ENCODE measurements around the gene PSMA3. TPM values are rescaled to one million over a fixed set of nuclear protein-coding genes. Genes with fewer than 3 reads are reported as not detected.
A peak's percentile ranks its signal among the peaks of the same experiment; 100 is the strongest.

Gene PSMA3
- total RNA-seq, 1 experiment from 2014 or later: 104 TPM

GRCh38 chr14:58280954-58281787, 36.5 kb downstream of the PSMA3 start:
- Histone ChIP-seq H3K4me3 (no peak overlapping the region), H3K4me1 (replicated peaks) (peaks cover 14% of the 10 kb centered on the region), H3K27ac (peak overlapping the region; percentile 68), H3K9me3 (replicated peaks) (no peaks in the 10 kb centered on the region), H3K27me3 (replicated peaks) (no peaks in the 10 kb centered on the region), H3K36me3 (peaks cover 73% of the 10 kb centered on the region)
- DNase-seq (ENCODE audit: low read depth in 1 of 2, low spot score in 2 of 2): peak; percentile 82 to 85

DNA sequence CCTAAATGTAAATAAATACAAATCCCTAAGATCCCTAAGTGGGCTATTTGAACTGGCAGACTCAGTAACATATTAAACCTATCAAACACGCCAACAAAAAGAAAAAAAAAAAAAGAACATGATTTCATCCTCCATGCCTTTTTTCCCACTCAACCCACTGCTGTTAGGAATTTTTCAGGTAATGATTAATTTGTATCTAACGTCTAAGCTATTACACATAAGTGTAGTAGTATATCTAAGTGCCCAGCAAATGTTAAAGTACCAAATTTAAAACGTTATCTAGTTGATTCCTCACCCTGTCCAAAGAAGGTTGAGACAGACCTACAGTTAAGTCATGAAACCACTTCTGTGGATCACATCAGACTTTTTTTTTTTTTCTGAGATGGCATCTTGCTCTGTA, 37.3 kb downstream of the PSMA3 start:
- H3K36me3 ChIP-seq: peaks cover 76% of the 10 kb centered on the region
- no peaks in the 10 kb centered on the region for H3K27me3 ChIP-seq (replicated peaks)
- peak overlapping the region; percentile 68 for H3K27ac ChIP-seq
- no peak overlapping the region for H3K4me3 ChIP-seq
- DNase-seq (ENCODE audit: low read depth in 1 of 2, low spot score in 2 of 2): no peak
- H3K4me1 ChIP-seq (replicated peaks): peaks cover 14% of the 10 kb centered on the region
- no peaks in the 10 kb centered on the region for H3K9me3 ChIP-seq (replicated peaks)

- no peak overlapping the region for H3K4me3 ChIP-seq
- H3K9me3 ChIP-seq (replicated peaks): no peaks in the 10 kb centered on the region
- peaks cover 14% of the 10 kb centered on the region for H3K4me1 ChIP-seq (replicated peaks)
- no peak overlapping the region for H3K27ac ChIP-seq
- DNase-seq (ENCODE audit: low read depth in 1 of 2, low spot score in 2 of 2): no peak
- no peaks in the 10 kb centered on the region for H3K27me3 ChIP-seq (replicated peaks)
- H3K36me3 ChIP-seq: peaks cover 77% of the 10 kb centered on the region
Observed at GRCh38 chr14:58282925-58283593, 38.4 kb downstream of the PSMA3 start.

- no peaks in the 10 kb centered on the region for H3K27me3 ChIP-seq (replicated peaks)
- DNase-seq (ENCODE audit: low read depth in 1 of 2, low spot score in 2 of 2): no peak
- peaks cover 78% of the 10 kb centered on the region for H3K36me3 ChIP-seq
- no peak overlapping the region for H3K27ac ChIP-seq
- no peaks in the 10 kb centered on the region for H3K9me3 ChIP-seq (replicated peaks)
- no peak overlapping the region for H3K4me3 ChIP-seq
- peaks cover 14% of the 10 kb centered on the region for H3K4me1 ChIP-seq (replicated peaks)
Observed at GRCh38 chr14:58283730-58284129, 39.1 kb downstream of the PSMA3 start.

- Histone ChIP-seq H3K27me3 (replicated peaks) (no peaks in the 10 kb centered on the region), H3K36me3 (peaks cover 80% of the 10 kb centered on the region), H3K4me1 (replicated peaks) (peaks cover 14% of the 10 kb centered on the region), H3K27ac (no peak overlapping the region), H3K9me3 (replicated peaks) (no peaks in the 10 kb centered on the region), H3K4me3 (no peak overlapping the region)
- DNase-seq (ENCODE audit: low read depth in 1 of 2, low spot score in 2 of 2): no peak
Observed at GRCh38 chr14:58285132-58285531, 40.5 kb downstream of the PSMA3 start.

GRCh38 chr14:58287607-58288042, 43.0 kb downstream of the PSMA3 start:
- no peaks in the 10 kb centered on the region for H3K4me1 ChIP-seq (replicated peaks)
- no peaks in the 10 kb centered on the region for H3K27me3 ChIP-seq (replicated peaks)
- H3K36me3 ChIP-seq: peaks cover 92% of the 10 kb centered on the region
- DNase-seq (ENCODE audit: low read depth in 1 of 2, low spot score in 2 of 2): no peak
- no peak overlapping the region for H3K27ac ChIP-seq
- H3K9me3 ChIP-seq (replicated peaks): no peaks in the 10 kb centered on the region
- no peak overlapping the region for H3K4me3 ChIP-seq

- Histone ChIP-seq H3K4me1 (replicated peaks) (no peaks in the 10 kb centered on the region), H3K36me3 (peaks cover 90% of the 10 kb centered on the region), H3K27me3 (replicated peaks) (no peaks in the 10 kb centered on the region), H3K27ac (no peak overlapping the region), H3K4me3 (no peak overlapping the region), H3K9me3 (replicated peaks) (no peaks in the 10 kb centered on the region)
- DNase-seq (ENCODE audit: low read depth in 1 of 2, low spot score in 2 of 2): no peak
Observed at GRCh38 chr14:58288106-58288792, 43.6 kb downstream of the PSMA3 start.

- no peaks in the 10 kb centered on the region for H3K9me3 ChIP-seq (replicated peaks)
- no peak for DNase-seq (ENCODE audit: low read depth in 1 of 2, low spot score in 2 of 2)
- peaks cover 87% of the 10 kb centered on the region for H3K36me3 ChIP-seq
- H3K27ac ChIP-seq: no peak overlapping the region
- no peaks in the 10 kb centered on the region; the same call in 1 of the 2 replicates for H3K4me1 ChIP-seq (replicated peaks)
- no peak overlapping the region for H3K4me3 ChIP-seq
- no peaks in the 10 kb centered on the region for H3K27me3 ChIP-seq (replicated peaks)
Observed at GRCh38 chr14:58291646-58292045, 47.0 kb downstream of the PSMA3 start.

DNA sequence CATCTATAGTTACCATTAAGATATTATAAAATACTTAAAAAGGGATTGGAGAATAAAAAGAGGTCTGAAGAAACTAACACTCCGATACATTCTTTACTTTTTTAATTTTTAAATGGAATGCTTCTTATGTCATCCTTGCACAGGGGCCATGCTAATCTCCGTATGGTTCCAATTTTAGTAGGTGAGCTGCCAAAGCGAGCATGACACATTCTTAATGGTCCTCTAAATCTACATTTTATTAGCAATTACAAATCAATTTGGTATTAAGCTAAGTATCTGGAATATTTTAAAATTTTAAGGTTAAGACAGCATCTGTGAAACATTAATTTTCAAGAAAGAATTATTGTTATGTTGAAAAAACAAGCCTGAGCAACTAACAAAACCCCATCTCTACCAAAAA, 47.5 kb downstream of the PSMA3 start:
- Histone ChIP-seq H3K36me3 (peaks cover 82% of the 10 kb centered on the region), H3K27me3 (replicated peaks) (no peaks in the 10 kb centered on the region), H3K4me1 (replicated peaks) (no peaks in the 10 kb centered on the region; the same call in 1 of the 2 replicates), H3K4me3 (no peak overlapping the region), H3K9me3 (replicated peaks) (no peaks in the 10 kb centered on the region), H3K27ac (no peak overlapping the region)
- no peak for DNase-seq (ENCODE audit: low read depth in 1 of 2, low spot score in 2 of 2)

GRCh38 chr14:58294201-58294600, 49.6 kb downstream of the PSMA3 start:
- no peaks in the 10 kb centered on the region for H3K9me3 ChIP-seq (replicated peaks)
- no peak overlapping the region for H3K27ac ChIP-seq
- DNase-seq (ENCODE audit: low read depth in 1 of 2, low spot score in 2 of 2): no peak
- peaks cover 67% of the 10 kb centered on the region for H3K36me3 ChIP-seq
- no peaks in the 10 kb centered on the region for H3K27me3 ChIP-seq (replicated peaks)
- H3K4me3 ChIP-seq: no peak overlapping the region
- no peaks in the 10 kb centered on the region; the same call in 1 of the 2 replicates for H3K4me1 ChIP-seq (replicated peaks)

DNA sequence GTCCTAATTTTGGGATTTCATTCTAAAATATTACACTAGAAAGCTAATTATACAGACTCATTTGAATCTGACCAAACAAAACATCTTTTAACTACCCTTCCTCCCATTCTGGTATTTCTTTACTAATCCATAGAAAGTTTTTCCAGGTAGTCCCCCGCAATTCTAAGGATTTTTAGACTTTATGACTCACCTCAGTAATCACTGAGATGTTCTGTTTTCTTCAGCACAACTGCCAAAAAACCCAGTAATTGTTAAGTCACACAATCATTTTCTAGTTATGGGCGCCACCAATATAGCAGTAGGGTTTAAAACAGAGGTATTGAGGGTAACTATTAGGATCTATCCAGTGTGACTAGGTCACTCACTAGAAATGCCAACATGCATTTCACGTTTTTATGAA, 52.1 kb downstream of the PSMA3 start:
- DNase-seq (ENCODE audit: low read depth in 1 of 2, low spot score in 2 of 2): peak in 1 of 2 experiments; percentile 7

GRCh38 chr14:58297412-58297761, 52.7 kb downstream of the PSMA3 start:
- Histone ChIP-seq H3K9me3 (replicated peaks) (no peaks in the 10 kb centered on the region), H3K36me3 (peaks cover 46% of the 10 kb centered on the region), H3K27ac (peak overlapping the region; percentile 98), H3K4me1 (replicated peaks) (peaks cover 7% of the 10 kb centered on the region; the same call in 1 of the 2 replicates), H3K27me3 (replicated peaks) (no peaks in the 10 kb centered on the region), H3K4me3 (peak overlapping the region; percentile 71)
- no peak for DNase-seq (ENCODE audit: low read depth in 1 of 2, low spot score in 2 of 2)

More for the DNA sequence above, 52.1 kb downstream of the PSMA3 start:
- no peaks in the 10 kb centered on the region for H3K9me3 ChIP-seq (replicated peaks)
- H3K27ac ChIP-seq: peak overlapping the region; percentile 98
- peaks cover 7% of the 10 kb centered on the region; the same call in 1 of the 2 replicates for H3K4me1 ChIP-seq (replicated peaks)
- H3K36me3 ChIP-seq: peaks cover 47% of the 10 kb centered on the region
- H3K4me3 ChIP-seq: peak overlapping the region; percentile 71
- no peaks in the 10 kb centered on the region for H3K27me3 ChIP-seq (replicated peaks)

- peak overlapping the region; percentile 98 for H3K27ac ChIP-seq
- peak; percentile 98 for DNase-seq (ENCODE audit: low read depth in 1 of 2, low spot score in 2 of 2)
- H3K27me3 ChIP-seq (replicated peaks): no peaks in the 10 kb centered on the region
- peaks cover 7% of the 10 kb centered on the region; the same call in 1 of the 2 replicates for H3K4me1 ChIP-seq (replicated peaks)
- H3K4me3 ChIP-seq: peak overlapping the region; percentile 71
- peaks cover 46% of the 10 kb centered on the region for H3K36me3 ChIP-seq
- H3K9me3 ChIP-seq (replicated peaks): no peaks in the 10 kb centered on the region
Observed at GRCh38 chr14:58297762-58298476, 53.3 kb downstream of the PSMA3 start.
